CD4-positive, alpha-beta T cell treated with Interleukin-17A for 4 hours (primary cell): Measurements from ENCODE around the gene KLHDC2.
"Not testable (repeated sequence)": the region's sequence is repeated elsewhere in the genome, so short reads cannot be mapped to it uniquely, and the experiment has no call there.

ENCODE experiments used
- DNase-seq: peaks from one replicate; pipeline ENCODE4 v3.0.0-alpha.2; 2020; ENCODE audit warnings: mixed read lengths

Gene KLHDC2

DNA sequence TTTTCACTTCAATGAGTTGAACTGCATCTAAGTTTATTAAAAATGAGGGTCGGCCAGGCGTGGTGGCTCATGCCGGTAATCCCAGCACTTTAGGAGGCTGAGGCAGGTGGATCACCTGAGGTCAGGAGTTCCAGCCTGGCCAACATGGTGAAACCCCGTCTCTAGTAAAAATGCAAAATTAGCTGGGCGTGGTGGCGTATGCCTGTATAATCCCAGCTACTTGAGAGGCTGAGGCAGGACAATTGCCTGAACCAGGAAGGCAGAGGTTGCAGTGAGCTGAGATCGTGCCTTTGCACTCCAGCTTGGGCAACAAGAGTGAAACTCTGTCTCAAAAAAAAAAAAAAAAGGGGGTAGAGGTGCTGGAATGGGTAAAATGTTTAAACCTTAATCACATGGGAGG, 13.1 kb downstream of the KLHDC2 start:
- DNase-seq, result not testable (repeated sequence)

GRCh38 chr14:49783394-49784014, 15.6 kb downstream of the KLHDC2 start:
- DNase-seq, result no peak

DNA sequence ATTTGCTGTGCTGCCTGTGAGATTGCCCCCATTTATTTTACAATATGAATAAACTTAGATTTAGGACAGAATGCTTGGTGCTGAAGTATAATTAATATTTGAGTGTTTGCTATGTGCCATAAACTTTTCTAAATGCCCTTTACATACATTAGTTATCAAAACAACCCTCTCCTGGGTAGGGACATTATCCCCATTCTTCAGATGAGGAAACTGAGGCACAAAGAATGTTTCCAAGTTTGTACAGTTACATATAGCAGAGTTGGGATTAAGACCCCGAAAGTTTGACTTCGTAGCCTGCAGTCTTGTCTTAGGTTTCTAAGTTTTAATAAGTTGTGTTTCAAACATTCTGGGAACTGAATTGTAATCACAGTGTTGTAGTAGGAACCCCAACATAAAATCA, 18.4 kb downstream of the KLHDC2 start:
- DNase-seq, result no peak

- no peak for DNase-seq
Observed at GRCh38 chr14:49792618-49793017, 24.7 kb downstream of the KLHDC2 start.

DNA sequence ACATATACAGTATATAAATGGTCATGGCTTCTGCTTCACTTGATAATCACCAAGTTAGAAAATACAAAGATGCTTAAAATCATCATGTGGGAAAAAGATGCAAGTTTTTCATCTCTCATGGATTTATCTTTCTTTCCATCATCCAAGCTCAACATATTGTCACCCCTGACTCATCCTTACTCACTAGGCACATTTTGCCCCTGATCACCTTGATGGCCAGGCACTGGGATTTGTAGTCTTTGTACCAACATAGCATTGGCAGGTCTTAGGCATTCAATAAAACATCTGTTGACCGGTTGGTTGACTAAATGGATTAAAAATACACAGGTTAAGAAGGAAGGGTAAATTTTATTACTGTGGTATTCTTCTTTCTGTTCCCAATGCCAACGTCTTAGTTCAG, 28.1 kb downstream of the KLHDC2 start:
- no peak for DNase-seq

DNA sequence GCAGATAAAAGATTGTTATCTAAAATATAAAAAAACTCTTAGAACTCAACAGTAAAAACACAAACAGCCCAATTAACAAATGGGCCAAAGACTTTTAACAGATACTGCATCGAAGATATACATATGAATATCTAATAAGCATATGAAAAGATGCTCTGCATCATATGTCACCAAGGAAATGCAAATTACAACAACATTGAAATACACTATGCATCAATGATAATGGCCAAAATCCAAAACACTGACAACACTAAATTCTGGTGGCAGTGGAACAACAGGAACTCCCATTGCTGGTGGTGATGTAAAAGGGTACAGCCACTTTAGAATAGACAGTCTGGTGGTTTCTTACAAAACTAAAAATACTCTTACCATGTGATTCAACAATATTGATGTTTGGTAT, 40.8 kb downstream of the KLHDC2 start:
- DNase-seq, result no peak

GRCh38 chr14:49816118-49816517, 48.2 kb downstream of the KLHDC2 start:
- DNase-seq, result not testable (repeated sequence)

DNA sequence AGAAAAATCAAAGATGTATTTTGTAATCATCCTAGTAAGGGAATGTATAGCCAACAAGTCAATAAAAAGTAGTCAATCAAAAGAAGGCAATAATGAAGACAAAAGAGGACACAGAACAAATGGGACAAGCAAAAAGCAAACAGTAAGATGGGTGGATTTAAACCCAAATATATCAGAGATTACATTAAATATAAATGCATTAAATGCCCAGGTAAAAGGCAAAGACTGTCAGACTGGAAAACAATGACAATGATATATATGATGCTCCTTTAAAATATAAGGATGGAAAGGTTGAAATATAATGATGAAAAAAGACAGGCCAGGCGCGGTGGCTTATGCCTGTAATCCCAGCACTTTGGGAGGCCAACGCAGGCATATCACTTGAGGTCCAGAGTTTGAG, 48.9 kb downstream of the KLHDC2 start:
- no peak for DNase-seq

- DNase-seq, result no peak
Observed at GRCh38 chr14:49820176-49820575, 52.2 kb downstream of the KLHDC2 start.

DNA sequence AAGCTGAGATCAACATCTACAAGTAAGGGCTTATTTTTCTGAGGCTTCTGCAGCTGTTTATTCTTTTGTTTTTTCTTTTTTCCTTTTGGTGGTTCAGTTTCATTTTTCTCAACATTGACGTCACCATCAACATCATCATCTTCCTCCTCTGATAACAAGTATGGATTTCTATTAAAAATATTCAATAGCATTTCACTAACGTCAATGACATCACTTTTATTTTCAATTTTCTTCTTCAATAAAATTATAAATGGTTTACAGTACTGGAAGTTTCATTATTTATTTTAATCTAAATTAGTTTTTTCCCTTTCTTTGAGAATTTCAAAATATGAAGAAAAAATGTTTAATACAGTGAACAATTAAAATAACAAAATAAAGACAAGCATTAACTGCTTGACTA, 60.7 kb downstream of the KLHDC2 start:
- DNase-seq, result no peak
